HG03139 (cell line): ENCODE data around the gene MAP3K20.
"Not testable (repeated sequence)": the region's sequence is repeated elsewhere in the genome, so short reads cannot be mapped to it uniquely, and the experiment has no call there.

Experiments
- ATAC-seq: cut with Tn5 transposase; IDR thresholded peaks from one replicate; pipeline ENCODE4 v1.9.1; 2021; ENCODE audit not compliant: unreplicated experiment

Gene MAP3K20

GRCh38 chr2:173075781-173076580 is at the start of gene MAP3K20:
MAP3K20 (plus strand) TSS chr2:173075846; CDS start chr2:173091032, 15,186 bp downstream.
- peak; percentile 57 for ATAC-seq

- no peak for ATAC-seq
These were observed 49.2 kb upstream of the MAP3K20 start for GRCh38 chr2:173026479-173026878.

GRCh38 chr2:173027181-173028128 is 48.2 kb upstream of the MAP3K20 start:
- no peak for ATAC-seq

GRCh38 chr2:173028141-173028540 is 47.5 kb upstream of the MAP3K20 start:
- no peak for ATAC-seq

- no peak for ATAC-seq
These were observed 47.0 kb upstream of the MAP3K20 start for GRCh38 chr2:173028671-173029070.

- no peak for ATAC-seq
These were observed 44.8 kb upstream of the MAP3K20 start for GRCh38 chr2:173030561-173031490.

GRCh38 chr2:173032032-173032431 is 43.6 kb upstream of the MAP3K20 start:
- no peak for ATAC-seq

GRCh38 chr2:173033084-173033483 is 42.6 kb upstream of the MAP3K20 start:
- no peak for ATAC-seq

GRCh38 chr2:173034143-173034542 is 41.5 kb upstream of the MAP3K20 start:
- no peak for ATAC-seq

- ATAC-seq = no peak
These were observed 38.2 kb upstream of the MAP3K20 start for GRCh38 chr2:173037245-173038120.

- not testable (repeated sequence) for ATAC-seq
These were observed 37.4 kb upstream of the MAP3K20 start for GRCh38 chr2:173038257-173038656.

- ATAC-seq = no peak
These were observed 34.9 kb upstream of the MAP3K20 start for GRCh38 chr2:173040729-173041128.

GRCh38 chr2:173043476-173043875 is 32.2 kb upstream of the MAP3K20 start:
- no peak for ATAC-seq

- ATAC-seq = no peak
These were observed 31.6 kb upstream of the MAP3K20 start for GRCh38 chr2:173043897-173044519.

- no peak for ATAC-seq
These were observed 31.0 kb upstream of the MAP3K20 start for GRCh38 chr2:173044686-173045085.

GRCh38 chr2:173045181-173045580 is 30.5 kb upstream of the MAP3K20 start:
- ATAC-seq = no peak

- peak; percentile 17 for ATAC-seq
These were observed 27.1 kb upstream of the MAP3K20 start for GRCh38 chr2:173048522-173048896.

- ATAC-seq = peak; percentile 88
These were observed 26.6 kb upstream of the MAP3K20 start for GRCh38 chr2:173048897-173049661.

GRCh38 chr2:173049831-173050230 is 25.8 kb upstream of the MAP3K20 start:
- no peak for ATAC-seq
